Germinal center (tissue), 1 donor: ENCODE measurements around the gene TP53I13.
A peak's percentile ranks its signal among the peaks of the same experiment; 100 is the strongest.
"Not testable (repeated sequence)": the region's sequence is repeated elsewhere in the genome, so short reads cannot be mapped to it uniquely, and the experiment has no call there.

Experiments
- DNase-seq: peaks from one replicate; pipeline ENCODE4 v3.0.0; 2012; ENCODE audit warnings: mixed read lengths, low spot score

TP53I13 gene

GRCh38 chr17:29568331-29569244 is at the start of gene TP53I13:
Gene TP53I13 (plus strand): TSS chr17:29568701. CDS start chr17:29568759, 58 bp downstream.
- peak; percentile 91 for DNase-seq

DNA sequence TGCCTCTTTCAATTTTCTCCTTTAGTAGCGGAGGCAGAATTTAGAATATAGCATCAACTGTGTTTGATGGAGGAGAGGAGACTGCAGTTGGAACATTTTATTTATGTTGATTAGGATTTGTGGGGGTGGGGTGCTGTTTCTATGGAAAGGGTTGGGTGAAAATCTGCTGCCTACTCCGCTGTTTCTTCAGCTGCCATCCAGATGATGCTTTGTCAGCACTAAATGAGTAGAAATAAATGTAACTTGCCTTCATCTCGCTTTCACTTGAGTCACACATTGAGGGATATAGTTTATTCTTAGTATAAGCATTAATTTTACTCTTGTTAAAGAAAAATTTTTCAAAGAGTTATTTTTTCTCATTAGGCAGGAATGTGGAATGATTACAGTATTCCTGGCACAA is 43.8 kb upstream of the TP53I13 start:
- DNase-seq = no peak

GRCh38 chr17:29526322-29526721 is 42.2 kb upstream of the TP53I13 start:
- no peak for DNase-seq

DNA sequence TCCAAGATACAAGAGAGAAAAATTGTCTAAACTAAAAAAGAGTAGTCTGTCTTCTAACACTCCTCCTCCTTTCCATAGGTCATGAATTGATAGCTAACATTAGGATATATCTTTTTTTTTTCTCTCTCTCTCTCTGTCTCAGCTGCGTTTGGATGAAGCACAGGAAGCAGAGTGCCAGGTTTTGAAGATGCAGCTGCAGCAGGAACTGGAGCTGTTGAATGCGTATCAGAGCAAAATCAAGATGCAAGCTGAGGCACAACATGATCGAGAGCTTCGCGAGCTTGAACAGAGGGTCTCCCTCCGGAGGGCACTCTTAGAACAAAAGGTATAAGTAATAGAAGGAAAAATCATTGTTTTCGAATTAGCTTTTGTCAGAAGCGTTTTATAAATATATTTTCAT is 34.5 kb upstream of the TP53I13 start:
- no peak for DNase-seq

GRCh38 chr17:29544066-29544465 is 24.4 kb upstream of the TP53I13 start:
- DNase-seq = no peak

DNA sequence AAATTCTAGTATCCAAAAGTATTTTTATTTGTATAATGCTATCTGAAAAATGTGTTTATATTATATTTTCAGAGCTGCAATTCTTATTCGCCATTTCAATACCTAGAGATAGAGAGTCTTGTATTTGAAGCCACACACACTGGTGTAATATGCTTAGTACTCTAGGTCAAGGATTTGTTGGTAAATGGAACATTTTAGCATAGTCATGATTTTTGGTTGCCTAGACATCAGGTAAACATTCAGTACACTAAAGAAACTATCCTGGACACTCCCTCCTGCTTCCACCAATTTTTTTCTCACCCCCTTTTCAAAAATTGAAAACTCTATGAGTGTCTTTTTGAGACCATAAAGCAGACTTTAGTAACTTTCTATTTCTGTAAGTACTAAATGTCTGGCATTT is 22.4 kb upstream of the TP53I13 start:
- DNase-seq = no peak

DNA sequence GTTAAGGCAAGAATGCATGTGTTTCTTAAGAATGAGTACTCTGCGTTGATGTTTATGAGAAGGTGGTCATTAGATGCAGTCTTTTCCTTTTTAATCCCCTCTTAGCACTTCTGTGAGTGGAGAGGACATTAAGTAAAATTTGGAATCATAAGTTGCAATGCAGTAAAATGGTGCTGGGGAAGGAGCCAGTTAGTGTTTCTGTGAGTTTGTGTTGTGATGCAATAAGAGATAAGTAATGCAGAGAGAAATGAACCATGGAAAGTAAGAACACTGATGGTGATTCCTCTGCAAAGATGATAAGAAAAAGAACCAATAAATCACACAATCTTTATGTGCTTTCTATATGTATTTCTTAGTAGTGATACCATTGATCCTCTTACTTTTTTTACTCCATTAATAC is 21.7 kb upstream of the TP53I13 start:
- no peak for DNase-seq

DNA sequence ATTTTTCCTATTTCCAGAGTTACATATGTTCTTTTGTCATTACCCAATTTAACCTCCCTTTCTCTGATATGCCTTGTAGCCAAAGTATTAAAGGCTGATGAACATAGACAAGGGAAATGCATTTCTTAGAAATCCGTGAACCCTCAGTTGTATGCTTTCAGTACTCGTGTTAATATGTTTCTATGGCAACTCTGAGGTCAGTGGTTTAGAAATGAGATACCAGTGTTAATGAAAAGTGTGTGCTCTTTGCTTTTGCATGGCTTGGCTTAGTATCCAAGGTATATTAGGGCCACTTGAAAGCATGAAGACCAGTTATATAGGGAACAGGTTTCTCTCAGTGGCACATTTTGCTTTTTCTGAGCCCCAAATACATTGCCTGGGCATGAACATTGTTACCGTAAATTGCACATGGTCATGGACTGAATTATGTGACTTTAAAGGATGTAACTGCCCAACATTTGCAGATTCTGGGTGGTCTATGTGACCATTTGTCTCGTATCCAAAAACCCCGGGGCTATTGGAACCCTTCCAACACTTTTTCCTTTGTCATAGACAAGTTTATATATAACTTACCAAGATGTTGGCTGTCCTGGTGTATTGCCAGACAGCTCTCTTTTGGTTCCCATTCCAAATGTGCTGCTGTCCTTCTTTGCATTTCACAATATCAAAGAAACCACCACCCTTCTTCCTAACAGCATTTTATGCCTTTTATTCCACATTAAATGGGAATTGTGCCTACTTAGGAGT is 19.2 kb upstream of the TP53I13 start:
- DNase-seq = no peak

GRCh38 chr17:29555840-29556239 is 12.7 kb upstream of the TP53I13 start:
- DNase-seq = no peak

GRCh38 chr17:29557085-29557738 is 11.3 kb upstream of the TP53I13 start:
- no peak for DNase-seq

DNA sequence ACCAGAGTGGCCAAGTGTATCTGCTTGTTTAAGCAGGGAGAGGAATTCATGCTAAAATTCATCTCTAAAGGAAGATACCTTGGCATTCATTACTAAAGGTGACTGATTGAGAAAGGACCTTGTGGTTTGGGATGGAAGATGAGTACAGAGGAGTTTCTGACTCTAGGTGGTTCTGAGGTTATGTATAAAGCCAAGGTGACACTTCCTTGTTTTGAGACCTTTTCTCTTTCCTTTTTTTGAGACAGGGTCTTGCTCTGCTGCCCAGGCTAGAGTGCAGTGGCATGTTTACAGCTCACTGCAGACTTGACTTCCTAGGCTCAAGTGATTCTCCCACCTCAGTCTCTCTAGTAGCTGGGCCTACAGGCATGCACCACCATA is 10.8 kb upstream of the TP53I13 start:
- DNase-seq = no peak

DNA sequence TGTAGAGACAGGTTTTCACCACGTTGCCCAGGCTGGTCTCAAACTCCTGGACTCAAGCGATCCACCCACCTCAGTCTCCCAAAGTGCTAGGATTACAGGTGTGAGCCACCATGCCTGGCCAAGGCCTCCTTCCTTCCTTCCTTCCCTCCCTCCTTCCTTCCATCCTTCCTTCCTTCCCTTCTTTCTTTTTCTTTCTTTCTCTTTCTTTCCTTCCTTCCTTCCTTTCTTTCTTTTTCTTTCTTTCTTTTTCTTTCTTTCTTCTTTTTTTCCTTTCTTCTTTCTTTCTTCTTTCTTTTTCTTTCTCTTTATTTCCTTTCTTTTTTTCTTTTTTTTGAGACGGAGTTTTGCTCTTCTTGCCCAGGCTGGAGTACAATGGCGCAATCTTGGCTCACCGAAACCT is 10.4 kb upstream of the TP53I13 start:
- not testable (repeated sequence) for DNase-seq

- DNase-seq = no peak
These were observed 8.9 kb upstream of the TP53I13 start for GRCh38 chr17:29559640-29560039.

- peak; percentile 61 for DNase-seq
These were observed 8.2 kb upstream of the TP53I13 start for GRCh38 chr17:29560316-29560715.

DNA sequence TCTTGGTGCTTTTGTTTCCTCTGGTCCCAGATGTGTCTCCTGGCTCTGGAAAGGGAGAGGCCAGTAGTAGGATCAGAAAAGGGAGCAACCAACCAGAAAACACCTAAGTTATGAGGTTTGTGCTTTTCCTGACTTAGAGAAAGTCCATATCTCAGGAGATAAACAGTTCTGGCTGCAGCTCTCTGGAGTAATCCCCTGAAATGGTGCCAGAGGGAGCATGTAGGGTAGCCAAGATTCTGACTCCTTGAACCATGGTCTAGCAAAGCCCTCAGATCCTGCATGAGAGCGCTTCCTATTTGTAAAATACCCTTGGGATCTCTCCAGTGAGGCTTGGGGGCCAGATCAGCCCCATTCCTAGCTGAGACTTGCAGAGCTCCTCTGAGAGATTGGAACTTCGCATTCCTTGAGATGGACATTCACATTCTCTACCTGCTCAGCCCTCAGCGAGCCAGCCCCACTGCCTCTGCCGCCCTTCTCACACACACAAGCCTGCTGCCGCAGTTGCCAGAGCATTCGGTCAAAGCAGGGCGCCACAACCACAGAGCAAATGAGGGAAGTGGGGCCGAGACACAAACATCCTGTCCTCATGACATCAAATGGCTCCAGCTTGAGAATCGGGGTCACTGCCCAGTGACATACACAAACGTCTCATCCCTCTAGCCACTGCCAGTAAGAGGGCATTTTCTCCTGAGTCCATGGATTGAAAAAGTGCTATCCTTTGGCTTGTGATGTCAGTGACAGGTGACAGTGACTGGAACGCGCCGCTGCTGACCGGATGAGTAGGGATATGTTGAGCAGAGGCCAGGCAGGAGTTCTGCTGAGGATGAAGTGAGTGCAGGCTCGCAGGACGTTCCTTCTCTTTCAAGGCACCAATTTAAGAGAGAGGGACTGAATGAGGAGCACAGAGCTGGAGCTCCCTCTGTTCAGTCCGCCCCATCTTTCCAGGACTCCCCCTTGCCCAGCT is 6.7 kb upstream of the TP53I13 start:
- no peak for DNase-seq

GRCh38 chr17:29562615-29563014 is 5.9 kb upstream of the TP53I13 start:
- no peak for DNase-seq

GRCh38 chr17:29563816-29564215 is 4.7 kb upstream of the TP53I13 start:
- peak; percentile 61 for DNase-seq

- peak; percentile 52 for DNase-seq
These were observed 2.6 kb upstream of the TP53I13 start for GRCh38 chr17:29565643-29566472.

DNA sequence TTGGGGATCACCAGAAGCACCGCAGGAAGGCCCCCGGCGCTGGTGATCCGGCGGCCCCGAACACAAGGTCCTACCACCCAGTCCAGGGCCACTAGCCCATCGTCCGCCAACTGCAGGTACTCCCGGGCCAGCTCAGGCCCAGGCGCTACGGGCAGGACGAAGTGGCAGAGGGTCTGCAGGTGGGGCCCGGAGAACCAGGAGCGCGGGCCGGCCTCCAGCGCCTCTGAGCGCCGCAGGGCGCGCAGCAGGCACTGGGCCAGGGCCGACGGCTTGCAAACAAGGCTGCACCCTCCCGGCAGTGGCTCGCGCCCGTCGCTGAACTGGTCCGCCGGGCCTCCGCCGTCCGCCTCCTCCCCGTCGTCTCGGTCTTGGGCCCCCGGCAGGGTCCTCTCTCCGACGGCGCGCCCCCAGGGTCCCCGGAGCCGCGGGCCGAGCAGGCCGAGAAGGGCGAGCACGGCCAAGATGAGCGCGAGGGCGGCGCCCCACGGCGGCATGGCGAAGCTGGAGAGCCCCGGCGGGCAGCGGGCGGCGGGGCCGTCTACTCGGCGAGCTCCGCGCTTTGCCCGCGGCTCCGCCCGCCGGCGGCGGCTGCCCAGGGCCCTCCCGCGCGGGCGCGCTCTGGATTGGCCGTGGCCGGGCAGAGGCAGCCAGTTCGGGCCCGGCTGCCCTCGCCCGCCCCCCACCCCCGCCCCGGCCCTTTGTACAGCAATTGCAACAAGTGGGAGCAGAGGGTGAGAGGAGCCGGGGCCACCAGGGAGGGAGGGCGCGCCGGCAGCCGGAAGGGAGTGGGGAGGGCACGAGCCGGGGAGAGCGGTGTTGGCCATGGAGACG is 1.8 kb upstream of the TP53I13 start, which contains the start of gene ABHD15:
Gene ABHD15 (minus strand): TSS at position 565 of the 831 bp plus-strand sequence. CDS start 71 bp downstream, at position 494.
- peak; percentile 77 for DNase-seq

- DNase-seq = peak; percentile 62
These were observed 1.3 kb upstream of the TP53I13 start for GRCh38 chr17:29567304-29567553.
